HG03039 (cell line): ENCODE data around the gene MEGF6.
"Not testable (repeated sequence)": the region's sequence is repeated elsewhere in the genome, so short reads cannot be mapped to it uniquely, and the experiment has no call there.

Experiments used
- ATAC-seq: cut with Tn5 transposase; IDR thresholded peaks from one replicate; pipeline ENCODE4 v1.9.1; 2021; ENCODE audit warnings: mild to moderate bottlenecking, moderate library complexity; ENCODE audit not compliant: unreplicated experiment

Gene MEGF6

DNA sequence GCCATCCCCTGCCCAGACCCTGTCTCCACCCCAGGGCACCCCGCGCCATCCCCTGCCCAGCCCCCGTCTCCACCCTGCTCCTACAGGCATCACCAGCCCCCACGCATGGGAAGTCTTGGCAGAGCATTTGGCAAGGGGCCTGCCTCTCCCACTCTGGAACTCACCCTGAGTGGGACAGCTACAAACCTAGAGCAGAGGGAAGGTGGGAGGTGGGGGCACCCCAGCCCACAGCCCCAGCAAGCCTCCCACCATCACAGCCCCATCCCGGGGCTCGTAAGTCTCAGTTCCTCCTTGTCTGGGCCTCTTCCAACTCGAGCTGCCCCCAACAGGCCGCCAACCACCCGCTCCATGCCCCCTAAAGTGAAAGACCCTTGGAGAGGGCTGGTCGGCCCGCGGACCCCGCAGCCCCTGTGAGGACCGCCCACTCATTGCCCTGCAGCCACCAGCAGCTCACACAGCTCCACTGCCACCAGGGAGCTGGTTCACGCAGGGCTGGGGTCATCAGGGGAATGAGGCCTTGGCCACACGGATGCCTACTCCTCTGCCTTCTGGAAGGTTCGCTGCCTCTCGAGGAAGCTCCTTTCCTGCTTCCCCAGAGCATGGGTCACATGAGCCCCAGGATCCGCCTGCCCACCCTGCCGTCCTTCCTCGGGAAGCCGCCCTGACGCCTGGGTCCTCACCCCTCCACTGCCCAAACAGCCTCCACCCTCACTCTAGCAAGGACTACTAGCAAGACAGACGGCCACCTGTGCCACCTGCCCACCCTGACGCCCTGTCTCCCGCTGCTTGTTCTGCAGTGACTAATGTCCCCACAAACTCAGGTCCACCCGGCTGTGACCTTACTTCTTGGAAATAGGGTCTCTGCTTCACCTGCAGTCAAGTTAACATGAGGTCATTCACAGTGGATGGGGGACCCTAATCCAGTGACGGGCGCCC lies 14.4 kb downstream of the MEGF6 start:
- ATAC-seq: no peak

DNA sequence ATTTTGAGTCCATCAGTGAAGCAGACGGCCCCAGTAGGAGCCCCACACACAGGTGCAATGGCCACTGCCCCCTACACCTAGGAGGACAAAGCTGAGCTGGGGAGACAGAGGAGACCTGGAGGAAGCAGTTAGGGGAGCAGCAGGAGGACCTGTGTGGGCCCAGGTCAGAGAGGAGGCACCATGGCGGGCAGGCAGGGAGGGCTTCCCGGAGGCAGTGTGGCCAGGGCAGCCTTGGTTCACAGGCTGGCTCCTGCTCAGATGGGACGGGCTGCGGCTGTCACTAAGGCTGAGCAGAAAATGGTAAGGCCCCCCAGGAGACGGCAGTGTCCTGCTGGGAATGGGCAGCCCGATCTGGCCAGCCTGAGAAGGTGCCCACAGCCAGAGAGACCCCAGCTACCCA lies 15.4 kb downstream of the MEGF6 start:
- no peak for ATAC-seq

DNA sequence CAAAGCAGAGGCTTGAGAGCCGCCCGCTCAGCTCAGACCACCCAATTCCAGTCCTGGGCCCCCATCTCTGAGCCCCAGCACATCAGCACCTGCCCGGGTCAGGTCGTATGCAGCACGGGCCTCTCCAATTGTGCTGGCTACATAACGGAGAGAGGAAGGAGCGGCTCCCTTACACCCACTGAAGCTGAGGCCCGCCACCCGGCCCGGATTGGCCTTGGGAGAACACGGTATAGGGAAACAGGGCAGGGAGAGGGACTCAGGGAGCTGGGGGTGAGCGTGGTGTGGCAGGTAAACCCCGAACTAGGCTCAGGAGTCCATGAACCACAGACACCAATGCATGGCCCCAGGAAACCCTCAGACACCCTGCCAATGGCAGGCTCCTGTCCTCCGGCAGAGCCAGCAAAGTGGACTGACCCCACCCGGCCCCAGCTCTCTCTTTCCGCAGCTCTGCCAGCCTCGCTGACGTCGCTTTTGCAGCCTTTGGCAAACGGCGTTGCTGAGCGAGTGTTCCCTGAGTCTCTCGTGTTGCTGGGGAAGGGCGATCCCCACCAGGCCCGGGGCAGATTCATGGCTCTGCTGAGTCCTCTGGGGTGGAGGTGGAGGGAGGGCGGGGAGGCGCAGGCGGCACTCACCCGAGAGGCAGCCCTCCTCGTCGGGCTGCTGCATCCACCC lies 16.5 kb downstream of the MEGF6 start:
- ATAC-seq: no peak

DNA sequence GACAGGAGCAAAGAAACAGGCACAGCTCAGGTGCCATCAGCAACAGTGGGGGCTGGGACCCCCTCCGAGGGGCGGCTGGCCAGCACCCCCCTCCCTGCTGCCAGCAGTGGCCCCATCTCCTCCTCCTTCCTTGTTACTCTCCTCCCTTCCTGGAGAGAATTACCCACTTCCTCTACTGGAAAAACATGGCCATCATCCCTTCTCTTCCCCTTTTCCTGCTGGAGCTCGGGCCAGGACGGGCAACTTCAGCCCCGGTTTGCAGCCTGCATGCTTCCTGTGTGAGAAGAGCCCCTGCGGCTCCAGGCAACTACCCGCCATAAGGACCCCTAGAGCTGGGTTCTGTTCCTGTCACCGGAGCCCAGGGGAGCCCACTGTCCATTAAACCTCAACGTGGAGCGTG lies 17.6 kb downstream of the MEGF6 start:
- ATAC-seq: no peak

DNA sequence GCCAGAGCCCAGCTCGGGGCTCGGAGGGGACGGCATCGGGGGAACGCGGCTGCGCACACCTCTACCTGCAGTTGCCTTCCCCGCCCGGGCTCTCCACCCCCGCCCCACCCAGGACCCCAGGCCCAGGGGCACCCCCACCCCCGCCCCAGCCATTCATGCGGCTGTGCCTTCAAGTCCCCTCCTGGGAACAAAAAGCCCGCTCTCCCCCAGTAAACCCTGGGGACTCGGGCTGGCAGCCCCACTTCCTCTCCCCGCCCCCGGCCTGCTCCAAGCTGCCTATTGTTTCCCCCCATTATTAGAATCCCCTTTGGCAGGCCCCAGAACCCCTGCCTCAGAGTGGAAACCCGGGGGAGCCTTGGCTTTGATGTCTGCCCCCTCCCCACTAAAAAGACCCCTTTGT lies 18.0 kb downstream of the MEGF6 start:
- ATAC-seq: no peak

DNA sequence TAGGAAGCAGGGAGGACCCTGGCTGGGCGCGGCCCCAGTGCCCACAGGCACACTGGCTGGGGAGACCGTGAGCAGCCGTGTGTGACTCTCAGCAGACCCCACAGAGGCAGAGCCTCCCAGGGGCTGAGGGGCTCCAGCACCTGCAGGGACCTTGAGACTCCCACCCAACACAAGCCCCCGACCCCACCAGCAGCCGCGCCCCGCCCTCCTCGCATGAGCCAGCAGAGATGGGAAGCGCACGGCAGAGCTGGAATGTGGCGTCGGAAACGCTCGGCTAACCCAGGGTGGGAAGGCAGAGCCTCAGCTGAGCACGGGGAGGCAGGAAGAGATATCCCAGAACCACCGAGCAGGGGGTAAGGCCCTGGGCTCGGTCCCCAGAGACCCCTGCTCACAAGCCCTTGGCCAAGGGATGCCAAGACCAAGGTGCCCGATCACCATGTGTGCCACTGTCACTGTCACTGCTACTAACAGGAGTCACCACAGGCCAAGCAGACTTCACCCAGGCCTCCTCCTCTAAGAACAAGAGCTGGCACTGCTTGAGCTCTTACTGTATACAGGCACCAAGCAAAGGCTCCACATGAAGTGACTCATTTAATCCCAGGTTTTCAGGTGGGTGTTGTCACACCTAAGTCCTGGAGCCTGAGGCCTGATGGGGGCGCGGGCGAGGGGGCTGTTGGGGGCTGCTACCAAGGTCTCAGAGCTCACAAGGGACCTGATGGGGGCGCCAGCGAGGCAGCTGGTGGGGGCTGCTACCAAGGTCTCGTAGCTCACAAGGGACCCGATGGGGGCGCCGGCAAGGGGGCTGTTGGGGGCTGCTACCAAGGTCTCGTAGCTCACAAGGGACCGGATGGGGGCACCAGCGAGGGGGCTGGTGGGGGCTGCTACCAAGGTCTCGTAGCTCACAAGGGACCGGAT lies 20.1 kb downstream of the MEGF6 start:
- ATAC-seq: no peak

DNA sequence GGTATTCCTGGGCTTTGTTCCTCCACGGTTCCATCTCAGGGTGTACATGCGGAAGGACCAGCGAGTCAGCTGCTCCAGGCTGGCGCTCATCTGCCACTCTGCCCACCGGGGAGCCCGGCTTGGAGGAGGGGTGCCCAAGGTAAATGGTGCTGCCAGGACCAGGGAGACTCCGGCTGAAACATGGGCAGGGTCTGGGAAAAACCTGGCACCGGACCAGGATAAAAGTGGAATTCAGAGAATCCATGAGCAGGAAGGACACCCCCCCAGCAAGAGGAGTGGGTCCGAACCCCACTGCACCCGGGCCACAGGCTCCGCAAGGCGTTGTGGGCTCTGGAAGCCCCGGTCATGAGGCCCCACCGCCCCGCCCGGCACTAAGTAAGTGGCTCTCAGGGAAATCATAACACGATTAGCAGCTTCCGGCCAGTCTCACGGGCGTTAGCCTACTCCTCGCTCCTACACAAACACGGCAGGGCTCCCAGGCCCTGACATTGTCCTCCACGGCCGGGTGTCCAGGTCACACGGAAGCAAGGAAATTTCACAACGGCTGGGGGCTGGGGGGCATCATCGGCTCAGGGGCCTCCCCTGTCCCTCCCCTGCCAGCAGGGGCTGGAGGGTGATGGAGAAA lies 21.1 kb downstream of the MEGF6 start:
- no peak for ATAC-seq

DNA sequence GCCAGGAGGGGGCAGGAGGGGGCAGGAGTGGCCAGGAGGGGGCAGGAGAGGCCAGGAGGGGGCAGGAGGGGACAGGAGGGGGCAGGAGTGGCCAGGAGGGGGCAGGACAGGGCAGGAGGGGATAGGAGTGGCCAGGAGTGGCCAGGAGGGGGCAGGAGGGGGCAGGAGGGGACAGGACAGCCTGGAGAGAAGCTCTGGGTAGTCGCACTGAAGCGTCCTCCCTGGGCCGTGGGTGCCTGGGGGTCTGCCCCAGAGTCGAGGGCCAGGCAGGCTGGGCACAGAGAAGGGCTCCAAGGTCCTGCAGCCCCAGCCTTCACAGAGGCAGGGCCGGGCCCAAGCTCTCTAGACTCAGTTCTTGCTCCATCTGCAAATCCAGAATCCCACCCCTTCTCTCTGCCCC lies 22.9 kb downstream of the MEGF6 start:
- ATAC-seq: no peak

DNA sequence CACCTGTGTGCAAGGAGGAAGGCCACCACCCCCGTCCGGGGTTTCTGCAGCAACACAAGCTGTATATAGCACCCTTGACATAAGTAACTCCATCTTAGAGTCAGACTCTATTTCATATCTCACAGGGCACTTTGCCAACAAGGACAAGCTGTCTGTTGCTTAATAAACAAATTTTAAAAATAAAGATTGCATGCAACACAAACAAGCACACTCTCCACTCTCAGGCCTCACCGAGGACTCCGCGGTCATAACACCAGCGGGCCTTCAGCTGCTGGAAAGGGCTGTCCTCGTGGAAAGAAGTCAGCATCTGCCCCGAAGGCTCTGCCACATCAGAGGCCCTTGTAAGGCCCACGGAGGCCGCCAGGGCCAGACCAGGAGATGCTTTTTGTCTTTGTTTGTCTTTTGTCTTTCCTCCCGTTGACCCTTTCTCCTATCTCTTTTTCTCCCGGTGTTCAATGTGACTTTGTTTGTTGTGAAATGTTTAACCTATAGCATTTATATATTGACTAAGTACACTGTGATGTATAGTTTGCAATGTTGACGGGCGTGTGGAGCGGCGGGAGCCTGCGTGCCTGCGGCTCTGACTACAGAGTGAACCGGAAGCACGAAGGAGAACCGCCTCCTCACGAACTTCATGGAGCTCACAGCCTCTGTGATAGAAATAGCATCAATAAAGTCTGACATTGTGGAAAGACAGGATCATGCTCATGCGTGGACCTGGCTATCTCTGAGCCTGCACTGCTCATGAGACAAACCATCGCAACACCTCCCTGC lies 24.1 kb downstream of the MEGF6 start:
- no peak for ATAC-seq

DNA sequence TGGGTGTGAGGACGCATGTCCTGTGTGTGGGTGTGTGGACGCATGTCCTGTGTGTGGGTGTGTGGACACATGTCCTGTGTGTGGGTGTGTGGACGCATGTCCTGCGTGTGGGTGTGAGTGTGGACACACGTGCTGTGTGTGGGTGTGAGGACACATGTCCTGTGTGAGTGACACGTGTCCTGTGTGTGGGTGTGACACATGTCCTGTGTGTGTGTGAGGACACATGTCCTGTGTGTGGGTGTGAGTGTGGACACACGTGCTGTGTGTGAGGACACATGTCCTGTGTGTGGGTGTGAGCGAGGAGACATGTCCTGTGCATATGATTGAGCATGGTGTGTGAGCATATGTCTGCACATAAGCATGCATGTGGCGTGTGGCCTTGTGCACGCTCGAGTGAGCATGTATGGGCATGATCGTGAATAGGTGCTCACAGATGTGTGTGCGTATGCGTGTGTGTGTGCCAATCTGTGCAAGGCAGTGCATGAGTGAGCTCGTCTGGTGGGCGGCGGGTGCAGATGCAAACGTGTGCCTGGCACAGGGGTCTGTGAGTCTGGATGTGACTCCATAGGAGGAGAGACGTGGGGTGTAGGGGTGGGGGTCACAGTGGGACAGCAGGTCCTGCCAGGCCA lies 25.3 kb downstream of the MEGF6 start:
- ATAC-seq: no peak

DNA sequence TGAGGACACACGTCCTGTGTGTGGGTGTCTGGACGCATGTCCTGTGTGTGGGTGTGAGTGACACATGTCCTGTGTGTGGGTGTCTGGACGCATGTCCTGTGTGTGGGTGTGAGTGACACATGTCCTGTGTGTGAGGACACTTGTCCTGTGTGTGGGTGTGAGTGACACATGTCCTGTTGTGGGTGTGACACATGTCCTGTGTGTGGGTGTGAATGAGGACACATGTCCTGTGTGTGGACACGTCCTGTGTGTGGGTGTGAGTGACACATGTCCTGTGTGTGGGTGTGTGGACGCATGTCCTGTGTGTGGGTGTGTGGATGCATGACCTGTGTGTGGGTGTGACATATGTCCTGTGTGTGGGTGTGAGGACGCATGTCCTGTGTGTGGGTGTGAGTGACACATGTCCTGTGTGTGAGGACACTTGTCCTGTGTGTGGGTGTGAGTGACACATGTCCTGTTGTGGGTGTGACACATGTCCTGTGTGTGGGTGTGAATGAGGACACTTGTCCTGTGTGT lies 25.9 kb downstream of the MEGF6 start:
- not testable (repeated sequence) for ATAC-seq

DNA sequence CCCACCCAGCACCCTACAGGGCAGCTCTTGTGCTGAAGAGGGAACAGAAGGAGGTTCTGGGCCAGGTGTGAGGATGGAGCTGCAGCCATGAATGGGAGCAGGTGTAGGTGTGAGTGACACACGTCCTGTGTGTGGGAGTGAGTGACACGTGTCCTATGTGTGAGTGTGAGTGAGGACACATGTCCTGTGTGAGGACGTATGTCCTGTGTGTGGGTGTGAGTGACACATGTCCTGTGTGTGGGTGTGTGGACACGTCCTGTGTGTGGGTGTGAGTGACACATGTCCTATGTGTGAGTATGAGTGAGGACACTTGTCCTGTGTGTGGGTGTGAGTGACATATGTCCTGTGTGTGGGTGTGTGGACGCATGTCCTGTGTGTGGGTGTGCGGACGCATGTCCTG lies 26.4 kb downstream of the MEGF6 start:
- no peak for ATAC-seq

DNA sequence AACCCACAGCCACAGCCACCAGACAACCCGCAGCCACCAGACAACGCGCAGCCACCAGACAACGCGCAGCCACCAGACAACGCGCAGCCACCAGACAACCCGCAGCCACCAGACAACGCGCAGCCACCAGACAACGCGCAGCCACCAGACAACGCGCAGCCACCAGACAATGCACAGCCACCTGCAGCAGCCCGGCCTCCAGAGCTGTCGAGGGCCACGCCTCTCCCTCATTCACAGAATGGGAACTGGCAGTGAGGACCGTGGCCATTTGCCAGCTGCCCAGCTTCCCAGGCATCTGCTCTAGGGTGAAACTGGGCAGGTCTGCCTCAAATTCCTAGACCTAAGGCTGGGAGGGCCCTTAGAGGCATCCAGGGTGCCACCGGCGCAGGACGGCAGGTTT lies 27.6 kb downstream of the MEGF6 start:
- not testable (repeated sequence) for ATAC-seq

DNA sequence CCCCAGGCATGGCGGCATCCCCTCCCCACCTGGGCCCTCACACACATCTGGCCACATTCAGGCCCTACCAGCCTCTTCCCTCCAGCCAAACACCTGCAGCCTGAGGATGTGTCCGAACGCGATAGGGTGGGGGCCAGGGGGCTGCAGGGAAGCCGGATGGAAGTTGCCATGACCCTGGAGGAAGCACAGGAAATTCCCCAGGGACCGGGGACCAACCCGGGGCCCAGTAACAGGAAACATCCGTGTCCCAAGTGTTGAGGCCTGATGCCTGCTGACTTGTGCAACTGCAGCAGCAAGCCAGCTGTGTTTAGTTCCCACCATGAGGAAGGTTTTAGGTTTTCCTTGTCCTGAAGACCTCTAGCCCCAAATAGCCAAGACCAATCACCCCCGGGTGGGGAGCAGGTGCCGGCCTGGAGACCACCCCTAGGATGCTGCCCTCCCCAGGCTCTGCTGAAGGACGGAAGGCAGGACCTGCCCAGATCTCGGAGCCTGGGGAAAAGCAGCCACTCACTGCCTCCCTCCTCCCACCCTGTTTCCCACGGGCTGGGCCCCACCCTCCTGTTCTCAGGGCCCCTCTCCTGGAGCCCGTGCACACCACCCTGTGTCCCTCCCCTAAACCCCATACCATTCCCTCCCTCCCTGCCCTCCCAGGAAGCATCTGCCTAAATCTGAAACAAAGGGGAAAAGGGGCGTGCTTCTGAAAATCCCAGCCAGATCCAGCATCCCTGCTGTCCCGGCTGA lies 29.8 kb downstream of the MEGF6 start:
- ATAC-seq: no peak

DNA sequence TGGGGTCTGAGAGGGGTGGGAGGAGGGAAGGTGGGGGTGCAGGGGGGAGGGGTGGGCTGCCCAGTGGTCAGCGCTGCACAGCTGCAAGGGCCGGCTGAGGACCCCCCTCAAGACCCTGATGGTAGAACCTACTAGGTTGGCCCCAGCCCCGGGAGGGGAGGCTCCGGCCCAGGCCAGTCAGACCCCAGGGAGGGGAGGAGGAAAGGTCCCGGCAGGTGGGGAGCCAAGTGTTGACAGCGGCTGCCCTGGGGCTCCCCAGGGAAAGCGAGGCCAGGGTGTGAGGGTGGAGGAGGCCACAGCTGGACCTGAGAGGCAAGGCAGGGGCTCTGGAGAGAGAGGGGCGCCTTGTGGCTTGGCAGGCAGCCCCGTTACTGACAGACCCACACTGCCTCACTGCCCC lies 31.1 kb downstream of the MEGF6 start:
- ATAC-seq: no peak

DNA sequence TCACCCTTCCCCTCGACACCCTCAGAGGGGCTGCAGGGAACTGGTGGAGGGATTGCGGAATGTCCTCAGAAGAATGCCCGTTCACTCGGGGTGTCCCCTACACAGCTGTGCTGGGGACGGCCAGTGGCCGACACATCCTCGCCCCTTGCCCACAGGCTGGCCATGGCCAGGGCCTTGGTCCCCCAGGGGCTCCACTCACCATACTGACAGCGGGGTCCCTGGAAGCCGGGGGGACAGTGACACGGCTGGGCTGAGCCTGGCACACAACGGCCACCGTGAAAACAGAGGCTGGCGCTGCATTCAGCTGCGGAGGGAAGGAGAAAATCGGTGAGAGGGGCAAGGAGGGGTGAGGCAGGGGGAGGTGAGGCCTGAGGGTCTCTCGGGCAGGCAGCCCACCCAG lies 31.7 kb downstream of the MEGF6 start:
- no peak for ATAC-seq

DNA sequence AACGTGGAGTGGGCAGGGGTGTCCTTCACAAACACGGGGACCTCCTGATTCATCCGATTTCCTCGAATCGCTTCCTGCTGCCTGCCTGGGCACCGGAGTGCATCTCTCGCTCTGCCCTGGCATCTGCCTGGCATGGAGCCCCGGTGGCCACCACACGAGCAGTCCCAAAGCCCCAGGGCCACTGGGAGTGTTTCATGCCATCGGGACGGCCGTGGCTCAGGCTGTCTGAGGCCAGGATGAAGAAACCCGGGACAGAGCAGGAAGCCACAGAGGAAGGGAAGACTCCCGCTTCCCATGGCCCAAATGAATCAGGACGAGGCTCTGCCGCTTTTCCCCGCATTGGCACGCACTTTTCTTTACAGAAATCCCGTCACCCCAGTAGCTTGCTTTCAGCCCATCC lies 32.4 kb downstream of the MEGF6 start:
- ATAC-seq: no peak

DNA sequence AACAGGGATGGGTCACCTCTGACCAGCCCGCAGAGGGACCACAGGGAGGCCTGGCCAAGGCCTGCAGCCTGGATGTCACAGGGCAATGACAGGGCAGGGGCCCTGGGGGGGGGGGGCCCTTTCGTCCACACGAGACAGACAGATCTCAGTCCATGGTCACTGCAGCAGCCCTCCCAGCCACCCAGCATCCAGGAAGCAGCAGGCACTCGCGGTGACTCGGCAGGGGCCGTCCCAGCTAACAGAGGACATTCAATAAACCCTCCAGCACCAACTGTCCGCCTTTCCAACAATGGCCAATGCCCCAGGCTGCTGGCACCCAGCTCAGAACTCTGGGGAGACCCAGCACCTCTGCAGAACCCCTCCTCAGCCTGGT lies 32.9 kb downstream of the MEGF6 start:
- no peak for ATAC-seq
